K562 (cell line): ENCODE measurements around the gene ACAP3. TPM values are rescaled to one million over a fixed set of nuclear protein-coding genes. Genes with fewer than 3 reads are reported as not detected.

Source experiments
- ATAC-seq: fragments of 200-7000 bp; cut with Tn5 transposase; 3 replicates; pipeline ENCODE4 v1.9.1; 2020; ENCODE audit warnings: moderate library complexity
- BruUV-seq: library from RNA; stranded (reverse); fragments of 400-500 nt; replicated peaks from 2 replicates; lab custom pipeline; 2021; lab: Mats Ljungman, UMichigan
- CTCF ChIA-PET: fragments of 300-600 bp; formaldehyde crosslinking; extraction: SDS; loops from one replicate; lab custom pipeline; 2021; ENCODE audit warnings: low intra/inter-chr PET ratio; lab: Yijun Ruan, JAX
- POLR2A ChIA-PET: fragments of 300-600, 350-650 bp; sonication (Branson Sonifier 250); formaldehyde crosslinking; extraction: SDS; loops from one replicate; lab custom pipeline; 2021; ENCODE audit warnings: antibody characterized with exemption, inconsistent platforms; lab: Yijun Ruan, JAX
- DNase-seq, 4 experiments: peaks; one replicate each; pipeline versions ENCODE4 v3.0.0 to v3.0.0-alpha.2; 2011 to 2018; ENCODE audit warnings: low spot score in 3 of 4, mixed read lengths in 3 of 4; ENCODE audit errors: extremely low read depth in 1 of 4
- FAIRE-seq: peaks from 2 replicates; lab custom pipeline; 2011; peaks lifted over from hg19 to GRCh38; lab: Jason Lieb, UNC
- H2AFZ ChIP-seq: 2 replicates; pipeline ENCODE4 v1.6.0; 2011; ENCODE audit warnings: low read depth, low read length, control low read depth, inconsistent platforms
- H3K27ac ChIP-seq: fragments of 200-600 bp; 3 replicates; pipeline ENCODE4 v1.8.0; 2011; ENCODE audit warnings: low read depth, mild to moderate bottlenecking, control low read depth, inconsistent platforms, low read length, moderate library complexity, mixed read lengths; ENCODE audit errors: extremely low read depth
- H3K27me3 ChIP-seq, 2 experiments: fragments of 300-600 bp in 1 of 2; 2 replicates in 1 of 2; 3 replicates in 1 of 2; pipeline versions ENCODE4 v1.6.0 to v1.8.0; 2011; ENCODE audit warnings: inconsistent platforms in 2 of 2, low read length in 2 of 2, mild to moderate bottlenecking in 1 of 2, mixed read lengths in 1 of 2, moderate library complexity in 1 of 2; ENCODE audit not compliant: control insufficient read depth in 2 of 2, insufficient read depth in 2 of 2
- H3K36me3 ChIP-seq: fragments of 300-600 bp; 3 replicates; pipeline ENCODE4 v1.8.0; 2011; ENCODE audit warnings: mild to moderate bottlenecking, low read length, inconsistent platforms; ENCODE audit not compliant: control insufficient read depth, insufficient read depth
- H3K4me1 ChIP-seq, 2 experiments: fragments of 200-600 bp in 1 of 2; replicated peaks in 1 of 2; 2 replicates in 1 of 2; 3 replicates in 1 of 2; pipeline versions ENCODE4 v1.5.1 to v1.8.0; 2011; ENCODE audit warnings: inconsistent platforms in 2 of 2, low read length in 2 of 2, mild to moderate bottlenecking in 1 of 2, mixed read lengths in 1 of 2, moderate library complexity in 1 of 2; ENCODE audit not compliant: control insufficient read depth in 2 of 2, insufficient read depth in 2 of 2
- H3K4me2 ChIP-seq: 2 replicates; pipeline ENCODE4 v1.6.1; 2011; ENCODE audit warnings: low read length, control low read depth, inconsistent platforms, mixed read lengths; ENCODE audit not compliant: insufficient read depth
- H3K4me3 ChIP-seq: fragments of 200-600 bp; sonication (generic), shearing (Covaris generic); 2 replicates; pipeline ENCODE4 v1.5.1; 2016; ENCODE audit warnings: control low read depth, inconsistent platforms
- H3K79me2 ChIP-seq: fragments of 200-600 bp; 3 replicates; pipeline ENCODE4 v1.8.0; 2011; ENCODE audit warnings: low read length, inconsistent platforms; ENCODE audit not compliant: control insufficient read depth, insufficient read depth
- H3K9ac ChIP-seq, 2 experiments: 2 replicates each; pipeline versions ENCODE4 v1.6.0 to v1.6.1; 2011; ENCODE audit warnings: low read depth in 2 of 2, low read length in 2 of 2, control low read depth in 1 of 2, inconsistent platforms in 1 of 2, mild to moderate bottlenecking in 1 of 2, mixed read lengths in 1 of 2; ENCODE audit not compliant: insufficient read depth in 1 of 2
- H3K9me1 ChIP-seq: one replicate; pipeline ENCODE4 v1.6.0; 2011; ENCODE audit warnings: inconsistent platforms, mild to moderate bottlenecking, low read length, moderate library complexity; ENCODE audit not compliant: control insufficient read depth, insufficient read depth
- H3K9me3 ChIP-seq: replicated peaks from 2 replicates; pipeline ENCODE4 v1.5.1; 2011; ENCODE audit warnings: low read depth, low read length, inconsistent platforms; ENCODE audit not compliant: control insufficient read depth, insufficient read depth
- H4K20me1 ChIP-seq: replicated peaks from 2 replicates; pipeline ENCODE4 v1.6.1; 2011; ENCODE audit warnings: low read length, inconsistent platforms, mixed read lengths; ENCODE audit not compliant: control insufficient read depth, insufficient read depth
- COPS2 ChIP-seq: fragments of 450-650 bp; conservative IDR thresholded peaks from 2 replicates; pipeline ENCODE4 v1.6.1; 2016; ENCODE audit warnings: mild to moderate bottlenecking, moderate library complexity
- SIN3A ChIP-seq, 2 experiments: fragments of 150-350 bp in 1 of 2; IDR thresholded peaks; 2 replicates each; pipeline ENCODE4 v1.6.1; 2011 to 2016; ENCODE audit warnings: borderline replicate concordance in 2 of 2, low read depth in 2 of 2, low read length in 2 of 2, mild to moderate bottlenecking in 2 of 2, moderate library complexity in 2 of 2; ENCODE audit not compliant: control insufficient read depth in 1 of 2
- WGBS: fragments of 100-300 bp; shearing (Covaris generic); methylation state at CpG from one replicate; pipeline ENCODE4 v1.1.6; 2016; ENCODE audit warnings: low coverage, mixed read lengths; ENCODE audit not compliant: insufficient coverage; ENCODE audit errors: missing lambda C conversion rate; 5-methylcytosine and 5-hydroxymethylcytosine counted together
- in situ Hi-C: fragments of 300-500 bp; cut with MboI; formaldehyde crosslinking; loops from 4 replicates; pipeline ENCODE4 v1.15.0; 2018; ENCODE audit warnings: inconsistent platforms, mixed read lengths
- intact Hi-C: fragments of 100-400 bp; cut with micrococcal nuclease; formaldehyde crosslinking; loops from 2 replicates; pipeline ENCODE4 v1.14.2; 2022
- polyA plus RNA-seq, 8 experiments: library from polyadenylated mRNA; depleted of rRNA in 4 of 8; stranded (reverse) in 5 of 8; unstranded in 3 of 8; fragments of >200 nt; fragmentation: Nextera tagmentation in 2 of 8; fragmentation: Illumina TruSeq in 1 of 8; extraction: Ambion mirVana in 2 of 8; extraction: Trizol in 1 of 8; gene quantifications; 2 replicates each; pipeline versions ENCODE4 v1.2.1 to v1.2.3, GENCODE V29; 2011 to 2014; ENCODE audit warnings: inconsistent platforms in 1 of 8, missing spikeins in 1 of 8
- total RNA-seq, 7 experiments: library from RNA; depleted of rRNA in 6 of 7; stranded (reverse); fragments of >200 nt in 6 of 7; fragmentation: Illumina TruSeq in 2 of 7; extraction: Trizol in 2 of 7; gene quantifications; 2 replicates each; pipeline versions ENCODE4 v1.2.1 to v1.2.3, GENCODE V29; 2011 to 2021; ENCODE audit warnings: low replicate concordance in 1 of 7

Gene ACAP3
- total and polyA plus RNA-seq, 9 of the 15 experiments (the other 6 are each of a cell fraction or from before 2014, with no cell fraction given) = 0.01 to 49.0 (median 12.0) TPM

- FAIRE-seq (no peak), DNase-seq (no peak)
- no peaks in the 10 kb centered on the region for H3K79me2 ChIP-seq
- no peak overlapping the region for H2AFZ ChIP-seq
- TF ChIP-seq COPS2 (no peak), SIN3A (IDR thresholded peaks at IDR 0.05; ENCODE audit: borderline replicate concordance in 2 of 2, control insufficient read depth in 1 of 2, low read depth in 2 of 2, low read length in 2 of 2) (0 out of 4 replicates have a peak, but pooled peaks of 1 of the 2 experiments have one; percentile 2)
- TF ChIP-seq, all 486 proteins: peak for 1
- Histone ChIP-seq H3K4me1 (peaks cover 5 to 81% of the 10 kb centered on the region in 2 experiments; a peak in 3 of 5 replicates), H4K20me1 (peaks cover 16% of the 10 kb centered on the region; the same call in 1 of the 2 replicates), H3K9ac (no peak overlapping the region), H3K9me3 (no peaks in the 10 kb centered on the region), H3K27ac (no peak overlapping the region), H3K4me2 (no peak overlapping the region), H3K4me3 (no peak overlapping the region), H3K27me3 (peaks cover under 1 to 14% of the 10 kb centered on the region in 2 experiments; a peak in 3 of 5 replicates), H3K36me3 (peaks cover 10% of the 10 kb centered on the region; the same call in 1 of the 3 replicates), H3K9me1 (peaks cover 8% of the 10 kb centered on the region)
- ChIA-PET CTCF (interaction anchor here (0.5 to 1.3 kb wide), 4 partner anchors 170 to 404 kb away, joined by 4 to 6 read pairs (median 6); no protein-coding TSS in a partner anchor), POLR2A (interaction anchor here (0.6 to 1.5 kb wide), 7 partner anchors 12 to 24 kb away, joined by 3 to 6 read pairs (median 3); partner anchors contain the start of gene SCNN1D)
- intact Hi-C loops (loop anchor here (2.0 to 10.0 kb wide), 2 partner anchors 176 to 308 kb away; partner anchors contain the start of genes C1orf159 and PERM1), in situ Hi-C loops (no loop called here)
- BruUV-seq = no TSS peak
- WGBS = 77% methylated on average over 8 of the region's 9 CpGs
- ATAC-seq = no peak
Observed at GRCh38 chr1:1292442-1292779, 15.3 kb downstream of the ACAP3 start.
